Neutrophil (primary cell): ENCODE measurements around the gene SPATA25.
"Not testable (repeated sequence)": the region's sequence is repeated elsewhere in the genome, so short reads cannot be mapped to it uniquely, and the experiment has no call there.

ENCODE experiments used
- H3K27ac ChIP-seq: fragments of 200-600 bp; sonication (generic); 2 replicates; pipeline ENCODE4 v1.5.1; 2016; ENCODE audit warnings: mild to moderate bottlenecking, moderate library complexity
- H3K27me3 ChIP-seq: fragments of 200-600 bp; sonication (generic); 2 replicates; pipeline ENCODE4 v1.6.0; 2016; ENCODE audit warnings: mild to moderate bottlenecking
- H3K36me3 ChIP-seq: fragments of 200-600 bp; sonication (generic); 2 replicates; pipeline ENCODE4 v1.5.1; 2017
- H3K4me1 ChIP-seq, 2 experiments: fragments of 200-600 bp in 1 of 2; sonication (generic) in 1 of 2; 1 replicate in 1 of 2; 2 replicates in 1 of 2; pipeline versions ENCODE4 v1.5.1 to v1.6.1; 2013 to 2016; ENCODE audit warnings: low read depth in 1 of 2, low read length in 1 of 2, mild to moderate bottlenecking in 1 of 2, moderate library complexity in 1 of 2; ENCODE audit not compliant: control insufficient read depth in 1 of 2, insufficient read depth in 1 of 2
- H3K4me3 ChIP-seq, 2 experiments: fragments of 200-600 bp in 1 of 2; sonication (generic) in 1 of 2; 1 replicate in 1 of 2; 2 replicates in 1 of 2; pipeline ENCODE4 v1.5.1; 2013 to 2016; ENCODE audit warnings: low read depth in 1 of 2, low read length in 1 of 2, mild to moderate bottlenecking in 1 of 2, moderate library complexity in 1 of 2
- H3K9me3 ChIP-seq: fragments of 200-600 bp; sonication (generic); 2 replicates; pipeline ENCODE4 v1.5.1; 2016
- CTCF ChIP-seq: fragments of 200-600 bp; sonication (generic); IDR thresholded peaks from 2 replicates; pipeline ENCODE4 v1.5.1; 2016; ENCODE audit warnings: antibody characterized with exemption

SPATA25 gene

GRCh38 chr20:45907219-45907948, 20.0 kb upstream of the SPATA25 start:
- Histone ChIP-seq H3K9me3 (no peaks in the 10 kb centered on the region), H3K27ac (no peak overlapping the region), H3K4me1 (peaks cover 27 to 35% of the 10 kb centered on the region in 2 experiments), H3K27me3 (peaks cover 13% of the 10 kb centered on the region), H3K36me3 (peaks cover 3% of the 10 kb centered on the region), H3K4me3 (no peak overlapping the region)
- no peak for TF ChIP-seq CTCF

GRCh38 chr20:45905505-45906079, 18.2 kb upstream of the SPATA25 start:
- no peak for TF ChIP-seq CTCF
- Histone ChIP-seq H3K4me1 (peaks cover 9 to 17% of the 10 kb centered on the region in 2 experiments), H3K36me3 (peaks cover 3% of the 10 kb centered on the region), H3K27me3 (no peaks in the 10 kb centered on the region), H3K9me3 (no peaks in the 10 kb centered on the region), H3K4me3 (no peak overlapping the region), H3K27ac (no peak overlapping the region)

- H3K4me1 ChIP-seq = peaks cover 2 to 11% of the 10 kb centered on the region in 2 experiments
- TF ChIP-seq CTCF = no peak
- no peaks in the 10 kb centered on the region for H3K9me3 ChIP-seq
- H3K27ac ChIP-seq = no peak overlapping the region
- H3K4me3 ChIP-seq = no peak overlapping the region
- H3K27me3 ChIP-seq = no peaks in the 10 kb centered on the region
- H3K36me3 ChIP-seq = peaks cover 3% of the 10 kb centered on the region
Observed at GRCh38 chr20:45904583-45905504, 17.4 kb upstream of the SPATA25 start.

GRCh38 chr20:45902199-45902701, 14.8 kb upstream of the SPATA25 start:
- H3K9me3 ChIP-seq = no peaks in the 10 kb centered on the region
- peaks cover 0 to 8% of the 10 kb centered on the region in 2 experiments for H3K4me1 ChIP-seq
- no peak for TF ChIP-seq CTCF
- H3K4me3 ChIP-seq = no peak overlapping the region
- no peaks in the 10 kb centered on the region for H3K27me3 ChIP-seq
- no peak overlapping the region for H3K27ac ChIP-seq
- peaks cover 29% of the 10 kb centered on the region for H3K36me3 ChIP-seq

- H3K4me1 ChIP-seq, H3K4me3 ChIP-seq, H3K27ac ChIP-seq, H3K9me3 ChIP-seq, H3K27me3 ChIP-seq: not testable (repeated sequence)
- H3K36me3 ChIP-seq = peaks cover 38% of the 10 kb centered on the region
Observed at GRCh38 chr20:45901332-45901731, 13.9 kb upstream of the SPATA25 start.
